Measurements from ENCODE around the gene LDLRAP1. TPM values are rescaled to one million over a fixed set of nuclear protein-coding genes. Genes with fewer than 3 reads are reported as not detected.

The LDLRAP1 gene
- total RNA-seq, 1 experiment from 2014 or later = 26.0 TPM

DNA sequence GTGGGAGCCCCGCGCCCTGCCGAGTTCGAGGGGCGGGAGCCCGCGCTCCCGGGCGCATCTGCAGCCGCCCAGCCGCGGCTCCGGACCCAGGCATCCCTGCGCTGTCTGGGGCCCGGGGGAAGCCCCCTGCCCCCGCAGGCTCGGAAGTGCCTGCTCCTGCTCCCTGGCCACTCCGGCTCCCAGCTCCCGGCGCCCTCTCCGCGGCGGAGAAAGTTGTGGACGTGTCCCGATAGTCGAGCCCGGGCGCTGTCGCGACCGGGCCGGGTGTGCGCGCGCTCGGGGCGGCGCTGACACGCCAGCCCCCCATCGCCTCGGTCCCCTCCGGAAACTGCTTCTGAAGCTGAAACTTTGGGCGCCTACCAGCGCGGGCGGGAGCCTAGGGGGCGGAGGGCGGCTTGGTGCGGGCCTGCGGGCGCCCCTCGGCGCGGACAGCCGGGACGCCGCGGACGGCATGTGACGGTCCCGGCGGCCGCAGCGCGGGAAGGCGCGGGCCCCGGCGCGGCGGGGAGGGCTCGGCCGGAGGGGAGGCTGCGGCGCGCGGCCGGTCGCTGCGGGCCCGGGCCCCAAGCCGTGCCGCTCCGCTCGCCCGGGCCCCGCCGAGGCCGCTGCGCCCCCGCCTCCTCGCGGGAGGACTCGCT is 73.7 kb downstream of the LDLRAP1 start:
- no peak for ATAC-seq
- BruUV-seq (replicated peaks) = no TSS peak
- Histone ChIP-seq H3K27me3 (ENCODE audit: insufficient read depth, low read length) (peaks cover 14% of the 10 kb centered on the region; the same call in 1 of the 2 replicates), H3K36me3 (ENCODE audit: control insufficient read depth in 1 of 2, insufficient read depth in 2 of 2, low read length in 2 of 2) (no peaks in the 10 kb centered on the region), H3K27ac (ENCODE audit: low read depth, low read length) (no peak overlapping the region; the same call in 1 of the 2 replicates), H3K9me3 (ENCODE audit: control insufficient read depth in 1 of 2, insufficient read depth in 1 of 2, low read depth in 1 of 2, low read length in 2 of 2) (no peaks in the 10 kb centered on the region), H3K4me1 (ENCODE audit: control insufficient read depth in 1 of 2, insufficient read depth in 2 of 2, low read length in 2 of 2) (peaks cover 5 to 13% of the 10 kb centered on the region in 2 experiments; a peak in 3 of 4 replicates), H3K4me2 (ENCODE audit: low read length) (peak overlapping the region; percentile 82), H2AFZ (ENCODE audit: low read depth, low read length, poor library complexity, severe bottlenecking) (no peak overlapping the region), H3K79me2 (ENCODE audit: insufficient read depth, low read length) (no peaks in the 10 kb centered on the region), H3K4me3 (replicated peaks in 1 of 2; ENCODE audit: low read depth in 1 of 2, low read length in 2 of 2) (peak overlapping the region; percentile 34 to 52), H3K9ac (ENCODE audit: low read length) (0 out of 2 replicates have a peak overlapping the region, but pooled peaks have one; percentile 8), H4K20me1 (ENCODE audit: insufficient read depth) (no peaks in the 10 kb centered on the region), H3K9me2 (ENCODE audit: insufficient read depth) (no peaks in the 10 kb centered on the region)
- no peak for TF ChIP-seq EGR1 (IDR thresholded peaks at IDR 0.05; ENCODE audit: low read depth)
- TF ChIP-seq POLR2A (IDR thresholded peaks at IDR 0.05; ENCODE audit: borderline replicate concordance, extremely low read depth, insufficient read depth, insufficient read length) = no peak
- TF ChIP-seq ZNF274 (IDR thresholded peaks at IDR 0.05; ENCODE audit: low read depth, low read length) = no peak
- TF ChIP-seq, protein P1, sequence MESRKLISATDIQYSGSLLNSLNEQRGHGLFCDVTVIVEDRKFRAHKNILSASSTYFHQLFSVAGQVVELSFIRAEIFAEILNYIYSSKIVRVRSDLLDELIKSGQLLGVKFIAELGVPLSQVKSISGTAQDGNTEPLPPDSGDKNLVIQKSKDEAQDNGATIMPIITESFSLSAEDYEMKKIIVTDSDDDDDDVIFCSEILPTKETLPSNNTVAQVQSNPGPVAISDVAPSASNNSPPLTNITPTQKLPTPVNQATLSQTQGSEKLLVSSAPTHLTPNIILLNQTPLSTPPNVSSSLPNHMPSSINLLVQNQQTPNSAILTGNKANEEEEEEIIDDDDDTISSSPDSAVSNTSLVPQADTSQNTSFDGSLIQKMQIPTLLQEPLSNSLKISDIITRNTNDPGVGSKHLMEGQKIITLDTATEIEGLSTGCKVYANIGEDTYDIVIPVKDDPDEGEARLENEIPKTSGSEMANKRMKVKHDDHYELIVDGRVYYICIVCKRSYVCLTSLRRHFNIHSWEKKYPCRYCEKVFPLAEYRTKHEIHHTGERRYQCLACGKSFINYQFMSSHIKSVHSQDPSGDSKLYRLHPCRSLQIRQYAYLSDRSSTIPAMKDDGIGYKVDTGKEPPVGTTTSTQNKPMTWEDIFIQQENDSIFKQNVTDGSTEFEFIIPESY (IDR thresholded peaks at IDR 0.05; ENCODE audit: extremely low read depth, insufficient replicate concordance, low read length) = no peak
- TF ChIP-seq SIN3A (IDR thresholded peaks at IDR 0.05; ENCODE audit: low read depth) = no peak
- TF ChIP-seq, protein P2, sequence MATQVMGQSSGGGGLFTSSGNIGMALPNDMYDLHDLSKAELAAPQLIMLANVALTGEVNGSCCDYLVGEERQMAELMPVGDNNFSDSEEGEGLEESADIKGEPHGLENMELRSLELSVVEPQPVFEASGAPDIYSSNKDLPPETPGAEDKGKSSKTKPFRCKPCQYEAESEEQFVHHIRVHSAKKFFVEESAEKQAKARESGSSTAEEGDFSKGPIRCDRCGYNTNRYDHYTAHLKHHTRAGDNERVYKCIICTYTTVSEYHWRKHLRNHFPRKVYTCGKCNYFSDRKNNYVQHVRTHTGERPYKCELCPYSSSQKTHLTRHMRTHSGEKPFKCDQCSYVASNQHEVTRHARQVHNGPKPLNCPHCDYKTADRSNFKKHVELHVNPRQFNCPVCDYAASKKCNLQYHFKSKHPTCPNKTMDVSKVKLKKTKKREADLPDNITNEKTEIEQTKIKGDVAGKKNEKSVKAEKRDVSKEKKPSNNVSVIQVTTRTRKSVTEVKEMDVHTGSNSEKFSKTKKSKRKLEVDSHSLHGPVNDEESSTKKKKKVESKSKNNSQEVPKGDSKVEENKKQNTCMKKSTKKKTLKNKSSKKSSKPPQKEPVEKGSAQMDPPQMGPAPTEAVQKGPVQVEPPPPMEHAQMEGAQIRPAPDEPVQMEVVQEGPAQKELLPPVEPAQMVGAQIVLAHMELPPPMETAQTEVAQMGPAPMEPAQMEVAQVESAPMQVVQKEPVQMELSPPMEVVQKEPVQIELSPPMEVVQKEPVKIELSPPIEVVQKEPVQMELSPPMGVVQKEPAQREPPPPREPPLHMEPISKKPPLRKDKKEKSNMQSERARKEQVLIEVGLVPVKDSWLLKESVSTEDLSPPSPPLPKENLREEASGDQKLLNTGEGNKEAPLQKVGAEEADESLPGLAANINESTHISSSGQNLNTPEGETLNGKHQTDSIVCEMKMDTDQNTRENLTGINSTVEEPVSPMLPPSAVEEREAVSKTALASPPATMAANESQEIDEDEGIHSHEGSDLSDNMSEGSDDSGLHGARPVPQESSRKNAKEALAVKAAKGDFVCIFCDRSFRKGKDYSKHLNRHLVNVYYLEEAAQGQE (IDR thresholded peaks at IDR 0.05; ENCODE audit: low read depth) = no peak
- TF ChIP-seq, protein P3, sequence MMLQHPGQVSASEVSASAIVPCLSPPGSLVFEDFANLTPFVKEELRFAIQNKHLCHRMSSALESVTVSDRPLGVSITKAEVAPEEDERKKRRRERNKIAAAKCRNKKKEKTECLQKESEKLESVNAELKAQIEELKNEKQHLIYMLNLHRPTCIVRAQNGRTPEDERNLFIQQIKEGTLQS (IDR thresholded peaks at IDR 0.05) = no peak
- TF ChIP-seq CEBPB (IDR thresholded peaks at IDR 0.05; ENCODE audit: low read depth) = no peak
- TF ChIP-seq, protein P4, sequence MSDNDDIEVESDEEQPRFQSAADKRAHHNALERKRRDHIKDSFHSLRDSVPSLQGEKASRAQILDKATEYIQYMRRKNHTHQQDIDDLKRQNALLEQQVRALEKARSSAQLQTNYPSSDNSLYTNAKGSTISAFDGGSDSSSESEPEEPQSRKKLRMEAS (IDR thresholded peaks at IDR 0.05) = no peak
- no peak for TF ChIP-seq ELF1 (IDR thresholded peaks at IDR 0.05; ENCODE audit: borderline replicate concordance, low read depth)
- TF ChIP-seq, protein P5, sequence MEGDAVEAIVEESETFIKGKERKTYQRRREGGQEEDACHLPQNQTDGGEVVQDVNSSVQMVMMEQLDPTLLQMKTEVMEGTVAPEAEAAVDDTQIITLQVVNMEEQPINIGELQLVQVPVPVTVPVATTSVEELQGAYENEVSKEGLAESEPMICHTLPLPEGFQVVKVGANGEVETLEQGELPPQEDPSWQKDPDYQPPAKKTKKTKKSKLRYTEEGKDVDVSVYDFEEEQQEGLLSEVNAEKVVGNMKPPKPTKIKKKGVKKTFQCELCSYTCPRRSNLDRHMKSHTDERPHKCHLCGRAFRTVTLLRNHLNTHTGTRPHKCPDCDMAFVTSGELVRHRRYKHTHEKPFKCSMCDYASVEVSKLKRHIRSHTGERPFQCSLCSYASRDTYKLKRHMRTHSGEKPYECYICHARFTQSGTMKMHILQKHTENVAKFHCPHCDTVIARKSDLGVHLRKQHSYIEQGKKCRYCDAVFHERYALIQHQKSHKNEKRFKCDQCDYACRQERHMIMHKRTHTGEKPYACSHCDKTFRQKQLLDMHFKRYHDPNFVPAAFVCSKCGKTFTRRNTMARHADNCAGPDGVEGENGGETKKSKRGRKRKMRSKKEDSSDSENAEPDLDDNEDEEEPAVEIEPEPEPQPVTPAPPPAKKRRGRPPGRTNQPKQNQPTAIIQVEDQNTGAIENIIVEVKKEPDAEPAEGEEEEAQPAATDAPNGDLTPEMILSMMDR (IDR thresholded peaks at IDR 0.05 in 2 of 3, conservative IDR thresholded peaks at IDR 0.05 in 1 of 3; ENCODE audit: borderline replicate concordance in 1 of 3, insufficient read depth in 1 of 3, low read depth in 2 of 3, low read length in 2 of 3) = no peak
- no peak for TF ChIP-seq RAD21 (IDR thresholded peaks at IDR 0.05; ENCODE audit: low read depth)
- no peak for TF ChIP-seq FOSL1 (IDR thresholded peaks at IDR 0.05; ENCODE audit: low read depth)
- TF ChIP-seq EZH2 (IDR thresholded peaks at IDR 0.05) = no peak
- ChIA-PET CTCF (no interaction called here), RAD21 (ENCODE audit: low non-redundant PET in 1 of 2, low total read pairs in 2 of 2, uncharacterized antibody in 2 of 2, unreplicated experiment in 2 of 2) (no interaction called here), POLR2A (no interaction called here)
- no peak for DNase-seq (ENCODE audit: low read depth, low spot score)
- intact Hi-C loops (cut with micrococcal nuclease) = loop anchor here (5.0 kb wide), 1 partner anchor 180 kb away; no protein-coding TSS in a partner anchor

Measured in HCT116 (cell line).